Psoas muscle (tissue), 8 donors: ENCODE results near the gene RNPS1. TPM values are rescaled to one million over a fixed set of nuclear protein-coding genes. Genes with fewer than 3 reads are reported as not detected.

Source experiments
- ATAC-seq, 4 donors: fragments of 200-7000 bp; cut with Tn5 transposase; one replicate each; pipeline ENCODE4 v1.9.1; 2020; ENCODE audit warnings: moderate library complexity in 3 of 4, mild to moderate bottlenecking in 2 of 4
- DNase-seq, 2 donors: peaks; one replicate each; pipeline ENCODE4 v3.0.0-alpha.2; 2020
- H3K27ac ChIP-seq: fragments of 200-600 bp; one replicate; pipeline ENCODE4 v1.8.0; 2022
- H3K27me3 ChIP-seq, 3 donors: fragments of 200-600 bp in 1 of 3; one replicate each; pipeline versions ENCODE4 v1.6.1 to v1.8.0; 2013 to 2022; ENCODE audit warnings: low read length in 2 of 3, mild to moderate bottlenecking in 2 of 3, moderate library complexity in 1 of 3; ENCODE audit not compliant: insufficient read depth in 3 of 3
- H3K36me3 ChIP-seq, 2 donors: fragments of 200-600 bp in 1 of 2; one replicate each; pipeline versions ENCODE4 v1.6.1 to v1.8.0; 2013 to 2022; ENCODE audit warnings: low read depth in 1 of 2, mild to moderate bottlenecking in 1 of 2, moderate library complexity in 1 of 2; ENCODE audit not compliant: insufficient read depth in 1 of 2
- H3K4me1 ChIP-seq: fragments of 200-600 bp; one replicate; pipeline ENCODE4 v1.8.0; 2022
- H3K4me3 ChIP-seq: fragments of 200-600 bp; one replicate; pipeline ENCODE4 v1.8.0; 2022; ENCODE audit warnings: mild to moderate bottlenecking
- H3K9me3 ChIP-seq: fragments of 200-600 bp; one replicate; pipeline ENCODE4 v1.8.0; 2022
- CTCF ChIP-seq: fragments of 200-600 bp; IDR thresholded peaks from one replicate; pipeline ENCODE4 v1.8.0; 2022; ENCODE audit warnings: antibody characterized with exemption
- WGBS, 3 donors: extraction: QIAGEN DNeasy Blood & Tissue Kit; methylation state at CpG; one replicate each; pipeline versions ENCODE4 v1.1.6 to v1.1.7; 2013; 5-methylcytosine and 5-hydroxymethylcytosine counted together
- intact Hi-C, 2 donors: fragments of 100-400 bp; cut with DNase I; formaldehyde crosslinking; loops; one replicate each; pipeline versions ENCODE4 v1.11.0 to v1.14.2; 2022
- polyA plus RNA-seq, 3 donors: library from polyadenylated mRNA; stranded (reverse); fragments of 200-250 nt; gene quantifications; one replicate each; pipeline ENCODE4 v1.2.3, GENCODE V29; 2013
- total RNA-seq, 4 donors: library from RNA; stranded (reverse); fragmentation: NEBNext Ultra II Directional in 2 of 4; extraction: Animal tissue kit (Norgen Biotek cat#: 25700) in 2 of 4; gene quantifications; one replicate each; pipeline versions ENCODE4 v1.2.1 to v1.2.4, GENCODE V29; 2021 to 2023
- donor health status: healthy with polysubstance abuse.
- donor health status: DM: no; HTN: no; CAD: no; lungs with moderate emphysema.
- donor health status: Bipolar disorder and iron deficiency.
- donor health status: healthy.
- donor health status: DM: yes; HTN: yes; CAD: no.
- donor health status: DM: no; HTN: no; CAD: no.
- donor health status: DM: no; HTN: no; CAD: no.
- donor health status: DM: yes; HTN: yes; CAD: no.

The RNPS1 gene
- total and polyA plus RNA-seq, 7 donors = 165 to 441 (median 193) TPM

GRCh38 chr16:2237493-2238149 is 30.3 kb downstream of the RNPS1 start:
- peaks cover 9% of the 10 kb centered on the region for H3K4me1 ChIP-seq
- H3K27me3 ChIP-seq = peaks cover 0 to 13% (median 4%) of the 10 kb centered on the region in 3 donors
- 15 to 22% (median 19%) methylated on average over 48 to 65 of the region's 65 CpGs for WGBS, 3 donors
- TF ChIP-seq CTCF = no peak
- DNase-seq (no peak), ATAC-seq (peak in 3 of 4 donors; percentile 16 to 36 (median 21))
- H3K4me3 ChIP-seq = no peak overlapping the region
- intact Hi-C loops = no loop called here
- H3K27ac ChIP-seq = no peak overlapping the region
- H3K9me3 ChIP-seq = no peaks in the 10 kb centered on the region
- H3K36me3 ChIP-seq = peaks cover 5 to 66% of the 10 kb centered on the region in 2 donors

GRCh38 chr16:2237102-2237482 is 30.8 kb downstream of the RNPS1 start:
- intact Hi-C loops = no loop called here
- no peak overlapping the region for H3K27ac ChIP-seq
- no peaks in the 10 kb centered on the region for H3K9me3 ChIP-seq
- no peak for TF ChIP-seq CTCF
- DNase-seq (no peak), ATAC-seq (peak in 1 of 4 donors; percentile 1)
- H3K4me3 ChIP-seq = peak overlapping the region; percentile 38
- H3K4me1 ChIP-seq = peaks cover 9% of the 10 kb centered on the region
- H3K27me3 ChIP-seq = peaks cover 0 to 13% (median 4%) of the 10 kb centered on the region in 3 donors
- 6 to 10% (median 7%) methylated on average over 30 to 40 of the region's 40 CpGs for WGBS, 3 donors
- H3K36me3 ChIP-seq = peaks cover 3 to 66% of the 10 kb centered on the region in 2 donors

- Histone ChIP-seq H3K9me3 (no peaks in the 10 kb centered on the region), H3K4me1 (peaks cover 9% of the 10 kb centered on the region), H3K36me3 (peaks cover 3 to 67% of the 10 kb centered on the region in 2 donors), H3K4me3 (peak within 1 kb of the TSS; percentile 38), H3K27me3 (peaks cover 0 to 13% (median 4%) of the 10 kb centered on the region in 3 donors), H3K27ac (no peak within 1 kb of the TSS)
- ATAC-seq = peak in 3 of 4 donors; percentile 23 to 27 (median 25)
- intact Hi-C loops = no loop called here
- TF ChIP-seq CTCF = no peak
- DNase-seq = no peak
- WGBS, 3 donors = 5 to 9% (median 8%) methylated on average over 41 to 64 of the region's 64 CpGs
These were observed 31.4 kb downstream of the RNPS1 start, which contains the start of gene DNASE1L2 for GRCh38 chr16:2236337-2237101. Gene DNASE1L2 (plus strand): TSS chr16:2236444. CDS start chr16:2236817, 373 bp downstream.

- DNase-seq = no peak
These were observed 32.1 kb downstream of the RNPS1 start for GRCh38 chr16:2235695-2236336.

More at GRCh38 chr16:2235695-2236336, 32.1 kb downstream of the RNPS1 start:
- Histone ChIP-seq H3K36me3 (peaks cover 3 to 67% of the 10 kb centered on the region in 2 donors), H3K4me3 (no peak overlapping the region), H3K4me1 (peaks cover 9% of the 10 kb centered on the region), H3K27me3 (peaks cover 0 to 13% (median 4%) of the 10 kb centered on the region in 3 donors), H3K27ac (no peak overlapping the region), H3K9me3 (no peaks in the 10 kb centered on the region)
- intact Hi-C loops = no loop called here
- peak in 1 of 4 donors; percentile 6 for ATAC-seq
- no peak for TF ChIP-seq CTCF
- 56 to 69% (median 56%) methylated on average over 18 to 19 of the region's 19 CpGs for WGBS, 3 donors
